Stimulated activated CD8-positive, alpha-beta memory T cell treated with anti-CD3 and anti-CD28 coated beads, Interleukin-2, amount 100 ng/mL, for 48 hours (primary cell): ENCODE results near the gene PPDPF.
A peak's percentile ranks its signal among the peaks of the same experiment; 100 is the strongest.
"Not testable (repeated sequence)": the region's sequence is repeated elsewhere in the genome, so short reads cannot be mapped to it uniquely, and the experiment has no call there.

Experiments
- DNase-seq, 2 donors: peaks; one replicate each; pipeline ENCODE4 v3.0.0-alpha.2; 2020; ENCODE audit warnings: low read depth in 2 of 2

PPDPF gene

DNA sequence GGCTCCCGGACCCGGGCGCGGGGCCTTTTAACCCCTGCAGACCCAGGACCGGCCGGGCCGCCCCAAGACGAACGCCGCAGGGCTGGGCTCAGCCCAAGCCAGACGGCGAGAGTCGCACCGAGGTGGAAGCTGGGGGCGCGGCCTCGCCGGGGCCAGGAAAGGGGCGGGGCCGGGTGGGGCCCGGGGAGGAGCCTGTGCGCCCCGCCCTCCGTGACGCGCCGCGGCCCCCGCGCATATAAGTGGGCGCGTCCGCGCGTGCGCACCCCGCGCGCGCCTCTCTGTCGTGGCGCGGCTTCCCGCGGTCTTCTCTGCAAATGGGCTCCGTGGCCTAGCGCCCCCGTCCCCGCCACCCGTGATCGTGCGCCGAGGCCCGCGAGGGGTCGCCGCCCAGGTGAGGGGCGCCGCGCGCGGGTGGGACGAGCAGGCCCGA lies at the start of gene PPDPF:
Gene PPDPF, plus strand, starts transcription at position 262 of the 430 bp plus-strand sequence. CDS start 544 bp downstream, outside the sequence.
- peak; percentile 66 to 76 for DNase-seq

GRCh38 chr20:63471002-63471716 lies 49.4 kb upstream of the PPDPF start:
- DNase-seq = no peak

- DNase-seq = no peak
Measured at GRCh38 chr20:63471717-63471980, 48.9 kb upstream of the PPDPF start.

DNA sequence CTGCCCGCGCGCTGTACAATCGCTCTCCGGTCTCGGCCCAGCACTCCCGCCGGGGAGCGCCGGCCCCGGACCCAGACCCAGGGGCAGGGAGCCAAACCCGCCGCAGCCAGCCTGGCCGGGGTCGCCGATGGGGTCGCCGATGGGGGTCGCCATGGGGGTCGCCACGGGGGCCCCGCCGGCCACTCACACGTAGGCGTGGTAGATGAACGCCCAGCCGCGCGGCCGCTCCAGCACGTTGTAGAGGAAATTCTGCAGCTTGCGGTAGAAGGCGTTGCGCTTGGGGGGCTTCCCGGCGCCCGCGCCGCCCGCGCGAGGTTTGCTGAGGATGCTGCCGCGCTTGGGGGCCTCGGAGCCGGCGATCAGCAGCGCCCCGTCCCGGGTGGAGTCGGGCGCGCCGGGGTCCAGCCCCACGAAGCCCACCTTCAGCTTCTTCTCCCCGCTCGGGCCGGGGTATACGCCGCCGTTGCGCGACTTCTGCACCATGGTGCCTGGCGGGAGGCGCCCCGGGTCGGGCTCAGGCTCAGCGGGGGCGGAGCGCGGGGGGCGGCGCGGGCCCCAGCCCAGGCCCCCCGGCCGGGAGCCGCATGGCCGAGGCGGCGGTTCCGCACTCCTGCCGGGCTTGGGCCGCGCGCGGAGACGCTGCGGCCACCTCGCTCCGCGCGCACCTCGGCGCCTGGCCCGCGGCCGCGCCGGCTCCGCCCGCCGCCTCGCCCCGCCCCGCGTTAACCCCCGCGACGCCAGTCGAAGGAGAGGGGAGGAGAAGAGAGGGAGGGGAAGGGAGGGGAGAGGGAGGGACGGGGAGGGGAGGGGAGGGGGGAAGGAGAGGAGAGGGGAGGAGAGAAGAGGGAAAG lies 48.4 kb upstream of the PPDPF start, which contains the start of gene KCNQ2:
Gene KCNQ2, minus strand, starts transcription at position 675 of the 851 bp plus-strand sequence. Its CDS starts 192 bp downstream, at position 483.
- DNase-seq = no peak

- no peak for DNase-seq
Measured at GRCh38 chr20:63472862-63473390, 47.6 kb upstream of the PPDPF start.

DNA sequence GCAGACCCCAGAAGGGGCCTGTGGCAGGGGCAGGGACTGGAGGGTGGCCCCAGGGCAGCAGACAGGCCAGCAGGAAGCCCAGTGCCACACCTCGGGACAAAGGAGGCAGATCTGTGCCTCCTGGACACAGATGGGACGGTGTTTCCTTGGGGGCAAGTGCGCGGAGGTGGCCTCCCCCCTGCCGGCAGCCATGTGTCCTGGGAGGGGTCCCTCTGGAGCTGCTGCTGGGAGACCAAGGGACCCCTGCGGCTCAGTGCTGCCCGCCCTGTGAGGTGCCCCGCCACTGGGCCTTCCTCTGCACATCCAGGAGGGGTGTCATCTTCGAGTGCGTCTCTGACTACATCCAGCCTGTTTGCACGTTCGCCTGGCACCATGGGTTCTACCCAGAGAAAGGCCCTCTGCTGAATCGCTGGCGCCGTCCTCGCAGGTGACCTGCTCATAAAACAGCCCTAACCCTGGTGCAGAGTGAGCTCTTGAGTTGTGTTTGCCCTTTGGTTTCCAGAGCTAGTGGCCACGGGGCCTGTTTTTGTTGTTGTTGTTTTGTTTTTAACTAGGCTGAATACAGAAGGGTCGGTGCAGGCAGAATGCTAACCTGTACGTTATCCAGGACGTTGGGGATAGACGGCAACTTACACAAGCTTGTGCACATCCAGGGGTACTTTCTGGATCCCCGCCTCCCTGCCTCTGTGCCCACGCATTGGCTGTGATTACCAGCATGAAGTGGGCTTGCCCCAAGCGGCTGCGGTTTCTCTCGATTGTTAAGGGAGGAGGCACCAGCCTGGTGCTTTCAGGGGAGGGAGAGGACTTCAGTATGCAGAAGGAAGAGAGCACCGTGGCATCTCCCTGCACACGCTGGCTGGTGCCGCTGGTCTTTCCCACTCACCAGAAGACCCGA lies 46.8 kb upstream of the PPDPF start:
- DNase-seq = no peak

DNA sequence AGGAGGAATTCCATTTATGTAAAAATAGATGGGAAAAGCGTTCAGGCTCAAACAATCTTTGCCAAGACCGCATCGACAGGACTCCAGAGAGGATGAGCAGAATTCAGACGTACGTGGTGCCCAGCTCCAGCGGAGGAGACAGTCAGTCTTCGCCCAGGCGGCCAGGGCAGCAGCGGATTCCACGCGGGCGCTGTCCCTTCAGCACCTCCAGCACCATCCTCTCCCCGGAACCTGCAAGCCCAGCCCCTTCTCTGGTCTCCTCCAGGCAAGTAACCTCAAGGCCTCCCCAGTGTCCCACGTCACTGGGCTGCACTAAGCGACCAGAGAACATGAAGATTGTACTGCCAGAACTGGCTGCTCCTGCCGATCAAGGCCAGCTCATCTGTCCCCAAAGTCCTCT lies 45.4 kb upstream of the PPDPF start:
- no peak for DNase-seq

DNA sequence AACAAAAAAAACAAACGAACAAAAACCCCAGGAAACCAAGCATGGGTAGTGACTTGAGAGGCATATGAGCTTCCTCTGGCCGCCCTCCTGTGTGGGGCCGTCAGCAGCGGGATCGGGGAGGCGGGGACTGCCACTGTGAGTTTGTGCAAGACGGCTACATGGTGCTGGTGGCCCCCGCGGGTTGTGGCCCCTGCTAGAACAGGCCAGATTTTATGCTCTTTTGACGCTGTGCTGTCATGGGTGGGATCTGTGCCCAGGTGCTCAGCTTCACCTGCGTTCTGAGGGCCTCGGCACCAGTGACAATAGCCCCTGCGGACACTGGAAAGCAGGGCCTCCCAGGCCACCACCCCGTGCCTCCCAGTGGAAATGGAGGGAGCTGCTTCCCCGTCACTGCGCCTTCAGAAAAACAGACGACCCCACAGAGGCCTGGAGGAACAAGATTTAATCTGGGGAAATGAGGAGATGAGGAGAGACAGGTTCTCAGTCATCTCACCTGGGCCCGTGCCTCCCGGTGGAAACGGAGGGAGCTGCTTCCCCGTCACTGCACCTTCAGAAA lies 43.4 kb upstream of the PPDPF start:
- no peak for DNase-seq

- no peak for DNase-seq
Measured at GRCh38 chr20:63477944-63478343, 42.6 kb upstream of the PPDPF start.

DNA sequence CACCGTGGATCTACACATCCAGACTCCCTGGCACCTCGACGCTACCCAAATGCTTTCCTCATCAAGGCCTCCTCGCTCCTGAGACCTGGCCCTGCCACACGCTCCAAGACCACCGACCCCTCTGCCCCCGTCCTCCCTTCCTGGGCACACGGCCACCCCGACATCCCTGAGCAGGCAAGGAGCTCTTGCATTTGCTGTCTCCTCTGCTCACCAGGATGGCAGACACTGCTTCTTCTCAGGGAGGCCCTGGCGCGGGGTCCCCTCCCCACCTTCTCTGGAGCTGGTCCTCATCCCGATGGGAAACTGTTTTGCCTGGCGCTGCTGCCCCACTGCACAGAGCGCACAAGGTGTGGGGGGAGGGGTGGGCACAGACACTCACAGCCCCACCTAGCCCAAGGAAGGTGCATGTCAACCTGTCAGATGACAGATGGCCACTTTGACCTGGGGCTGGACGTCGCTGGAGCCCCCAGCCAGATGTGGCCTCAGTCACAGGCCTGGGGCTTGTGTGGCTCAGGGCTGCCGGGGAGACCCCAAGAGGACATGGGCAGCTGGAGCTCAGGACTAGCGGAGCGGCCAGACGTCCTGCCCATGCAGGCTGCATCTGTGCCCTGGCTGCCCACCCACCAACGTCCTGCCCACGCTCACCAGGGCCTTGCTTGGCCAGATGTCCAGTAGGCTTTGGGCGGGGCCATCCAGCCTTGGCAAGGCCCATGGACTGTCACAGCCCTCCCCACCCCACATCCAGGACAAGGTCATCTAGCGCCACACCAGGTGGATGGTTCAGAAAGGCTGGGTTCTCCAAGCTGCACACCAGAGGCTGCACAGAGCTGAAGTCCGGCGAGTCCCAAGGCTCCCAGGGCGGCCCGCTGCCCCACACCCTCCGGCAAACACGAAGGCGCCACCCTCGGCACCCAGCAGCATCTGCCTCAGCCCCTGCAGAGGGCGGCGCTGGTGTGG lies 41.9 kb upstream of the PPDPF start:
- DNase-seq = no peak

DNA sequence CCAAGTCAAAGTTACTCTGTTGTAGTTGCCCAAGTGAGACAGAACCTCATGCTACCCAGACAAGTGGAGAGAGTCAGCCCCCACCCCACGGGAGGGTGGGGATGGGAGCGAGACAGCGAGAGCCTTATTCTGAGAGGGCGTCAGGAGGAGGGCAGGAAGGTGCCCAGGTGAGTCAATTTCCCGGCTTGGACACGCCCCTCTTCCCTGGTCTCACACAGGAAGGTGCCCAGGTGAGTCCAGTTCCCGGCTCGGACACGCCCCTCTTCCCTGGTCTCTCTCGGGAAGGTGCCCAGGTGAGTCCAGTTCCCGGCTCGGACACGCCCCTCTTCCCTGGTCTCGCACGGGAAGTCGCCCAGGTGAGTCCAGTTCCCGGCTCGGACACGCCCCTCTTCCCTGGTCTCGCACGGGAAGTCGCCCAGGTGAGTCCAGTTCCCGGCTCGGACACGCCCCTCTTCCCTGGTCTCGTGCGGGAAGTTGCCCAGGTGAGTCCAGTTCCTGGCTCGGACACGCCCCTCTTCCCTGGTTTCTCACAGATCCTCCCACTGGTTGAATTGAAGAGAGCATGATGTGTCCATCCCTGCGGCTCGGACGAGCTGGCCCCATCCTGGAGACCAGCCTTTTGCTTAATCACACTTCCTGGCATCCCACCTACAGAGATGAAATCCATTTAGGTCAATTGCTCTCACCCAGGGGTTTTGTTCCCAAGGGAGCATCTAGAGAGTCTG lies 40.7 kb upstream of the PPDPF start:
- DNase-seq = not testable (repeated sequence)

DNA sequence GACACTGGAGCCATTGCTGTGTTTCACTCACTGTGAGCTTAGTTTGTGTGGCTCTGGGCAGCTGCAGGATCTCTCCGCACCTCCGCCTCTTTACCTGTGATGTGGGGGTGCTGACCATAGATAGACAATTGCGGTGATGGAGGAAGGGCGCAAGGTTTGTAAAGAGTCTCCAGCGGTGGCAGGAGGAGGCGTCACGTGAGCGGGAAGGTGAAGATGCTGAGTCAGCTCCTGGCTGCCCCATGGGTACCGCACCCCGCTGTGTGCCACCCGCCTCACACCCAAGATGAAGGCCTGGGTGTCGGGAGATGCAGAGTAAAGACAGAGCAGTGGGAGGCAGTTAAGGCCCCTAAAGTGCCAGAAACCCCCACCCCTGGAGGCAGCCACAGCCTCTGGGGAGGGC lies 39.1 kb upstream of the PPDPF start:
- no peak for DNase-seq

DNA sequence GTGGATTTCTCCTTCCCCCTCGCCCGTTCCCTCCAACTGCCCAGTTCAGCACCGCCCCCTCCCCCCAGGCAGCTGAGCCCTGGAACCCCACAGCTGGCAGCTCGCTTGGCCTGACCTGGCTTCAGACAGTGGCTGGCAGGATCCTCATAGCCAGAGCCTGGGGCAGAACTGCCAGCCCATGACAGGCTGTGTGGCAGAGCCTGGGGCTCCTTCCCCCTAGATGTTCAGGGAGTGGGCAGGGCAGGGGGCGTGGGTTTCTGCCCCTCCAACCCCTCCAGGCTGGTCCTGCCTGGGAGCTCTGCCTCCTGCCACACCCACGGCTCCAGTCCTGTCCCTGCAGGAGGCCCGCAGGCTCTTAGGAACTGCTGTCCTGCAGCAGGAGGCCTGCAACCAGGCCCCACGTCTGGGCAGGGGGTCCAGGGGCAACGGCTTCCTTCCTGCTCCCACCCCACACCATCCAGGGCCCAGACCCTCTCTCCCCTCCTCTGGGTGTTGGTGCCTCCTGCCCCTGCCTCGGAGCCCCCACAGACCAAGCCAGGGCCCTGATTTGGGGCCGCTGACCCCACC lies 38.5 kb upstream of the PPDPF start:
- DNase-seq = no peak

DNA sequence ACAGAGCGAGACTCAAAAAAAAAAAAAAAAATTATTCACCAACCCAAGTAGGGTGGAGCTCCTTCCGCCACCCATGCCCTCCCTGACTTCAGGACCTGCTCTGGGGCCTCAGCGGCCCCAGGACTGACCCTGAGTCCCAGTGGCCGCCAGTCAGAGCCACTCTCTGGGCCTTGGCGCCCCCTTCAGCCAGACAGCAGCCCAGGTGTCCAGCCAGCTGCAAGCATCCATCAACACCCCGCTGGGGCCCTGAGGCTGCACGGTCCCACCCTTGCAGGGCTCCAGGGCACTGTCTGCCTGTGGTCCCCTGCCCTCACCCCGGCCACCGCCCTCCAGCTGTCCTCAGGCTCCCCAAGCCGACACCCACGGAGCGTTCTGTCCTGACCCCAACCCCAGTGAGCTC lies 36.7 kb upstream of the PPDPF start:
- no peak for DNase-seq

DNA sequence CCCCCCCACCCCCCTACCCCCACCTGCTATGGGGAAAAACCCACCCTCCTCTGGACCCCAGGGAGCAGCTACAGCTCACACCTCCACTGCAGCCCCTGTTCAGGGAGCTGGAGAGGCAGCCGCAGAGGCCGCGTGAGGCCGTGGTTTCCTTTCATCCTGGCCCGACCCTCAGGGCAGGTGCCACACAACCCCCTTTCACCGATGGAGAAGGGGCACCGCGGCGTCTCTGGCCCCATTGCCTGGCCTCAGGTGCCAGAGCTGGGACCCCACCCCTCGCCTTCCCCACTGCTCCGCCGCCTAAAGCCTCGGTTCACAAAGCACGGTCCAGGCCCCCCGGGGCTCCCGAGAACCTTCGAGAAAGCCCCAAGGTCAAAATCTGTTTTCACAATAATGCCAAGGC lies 36.3 kb upstream of the PPDPF start:
- no peak for DNase-seq

GRCh38 chr20:63484651-63485403 lies 35.7 kb upstream of the PPDPF start:
- no peak for DNase-seq

DNA sequence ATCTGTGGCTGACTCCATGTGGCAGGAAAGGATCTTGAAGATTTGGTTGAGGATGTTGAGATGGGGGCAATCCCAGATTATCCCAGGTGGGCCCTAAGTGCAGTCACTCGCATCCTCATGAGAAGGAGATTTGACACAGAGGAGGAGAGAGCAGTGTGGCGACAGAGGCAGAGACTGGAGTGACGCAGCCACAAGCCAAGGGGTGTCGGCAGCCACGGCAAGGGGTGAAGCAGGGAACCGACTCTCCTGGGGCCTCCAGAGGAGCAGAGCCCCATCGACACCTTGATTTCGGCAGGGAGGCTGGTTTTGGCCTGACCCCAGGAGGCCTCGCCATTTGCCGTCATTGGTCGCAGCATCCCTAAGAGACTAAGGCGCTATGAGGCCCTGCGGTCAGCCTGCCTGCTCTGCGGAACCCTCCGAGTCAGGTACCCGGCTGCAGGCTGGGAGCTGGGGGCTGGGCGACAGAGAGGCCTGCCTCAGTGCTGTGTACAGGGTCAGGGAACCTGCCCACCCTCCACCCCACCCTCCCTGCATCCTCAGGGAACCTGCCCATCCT lies 34.2 kb upstream of the PPDPF start:
- no peak for DNase-seq

DNA sequence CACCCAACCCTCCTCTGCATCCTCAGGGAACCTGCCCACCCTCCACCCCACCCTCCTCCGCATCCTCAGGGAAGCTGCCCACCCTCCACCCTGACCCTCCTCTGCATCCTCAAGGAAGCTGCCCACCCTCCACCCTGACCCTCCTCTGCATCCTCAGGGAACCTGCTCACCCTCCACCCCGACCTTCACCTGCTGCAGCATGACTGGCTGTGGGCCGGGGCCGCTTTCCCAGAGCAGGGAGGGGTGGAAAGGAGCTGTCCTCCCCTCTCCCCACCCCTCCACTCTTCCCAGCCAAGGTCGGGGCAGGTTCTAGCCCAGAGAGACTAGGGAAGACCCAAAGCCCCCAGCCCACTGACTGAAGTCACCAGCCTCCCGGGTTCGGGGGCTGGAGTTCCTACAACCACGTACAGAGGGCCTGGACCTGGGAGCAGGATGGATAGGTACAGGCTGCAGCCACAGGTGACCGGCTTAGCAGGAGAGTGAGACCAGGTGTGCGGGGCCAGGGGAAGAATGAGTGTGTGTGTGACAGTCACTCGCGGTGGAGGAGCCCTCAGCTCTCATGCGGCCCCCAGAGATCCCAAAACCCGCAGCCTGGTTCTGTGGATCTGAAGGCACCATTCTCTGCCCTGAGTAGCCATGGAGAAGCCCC lies 33.3 kb upstream of the PPDPF start:
- DNase-seq = no peak
